Neural cell (in vitro differentiated cells): ENCODE results near the gene HSPB6. TPM values are rescaled to one million over a fixed set of nuclear protein-coding genes. Genes with fewer than 3 reads are reported as not detected.

Experiments used
- H2AFZ ChIP-seq: fragments of 200-600, 300-800 bp; sonication (generic), shearing (Covaris generic); 2 replicates; pipeline ENCODE4 v1.6.0; 2014; ENCODE audit warnings: low read depth, mild to moderate bottlenecking, antibody characterized with exemption, low read length, moderate library complexity
- H3F3A ChIP-seq: fragments of 200-600 bp; shearing (Covaris generic); 2 replicates; pipeline ENCODE4 v1.6.1; 2016; ENCODE audit warnings: mild to moderate bottlenecking, moderate library complexity, mixed read lengths, antibody characterized with exemption, low read length; ENCODE audit not compliant: insufficient read depth, poor library complexity, severe bottlenecking
- H3K27ac ChIP-seq: fragments of 200-600, 300-800 bp; sonication (generic), shearing (Covaris generic); 2 replicates; pipeline ENCODE4 v1.5.1; 2014; ENCODE audit warnings: mild to moderate bottlenecking, low read length, moderate library complexity
- H3K27me3 ChIP-seq: fragments of 300-800, 200-600 bp; sonication (generic), shearing (Covaris generic); 2 replicates; pipeline ENCODE4 v1.6.0; 2014; ENCODE audit warnings: mild to moderate bottlenecking, low read depth, low read length, moderate library complexity; ENCODE audit not compliant: insufficient read depth
- H3K36me3 ChIP-seq: fragments of 300-800, 200-600 bp; sonication (generic), shearing (Covaris generic); 2 replicates; pipeline ENCODE4 v1.5.1; 2014; ENCODE audit warnings: mild to moderate bottlenecking, antibody characterized with exemption, low read length, moderate library complexity; ENCODE audit not compliant: insufficient read depth
- H3K4me2 ChIP-seq: fragments of 300-800, 200-600 bp; sonication (generic), shearing (Covaris generic); 2 replicates; pipeline ENCODE4 v1.6.0; 2014; ENCODE audit warnings: mild to moderate bottlenecking, low read length
- H3K4me3 ChIP-seq: fragments of 300-800, 200-600 bp; sonication (generic), shearing (Covaris generic); 2 replicates; pipeline ENCODE4 v1.5.1; 2014; ENCODE audit warnings: mild to moderate bottlenecking, low read length, moderate library complexity
- H3K79me2 ChIP-seq: fragments of 200-600 bp; shearing (Covaris generic); replicated peaks from 2 replicates; pipeline ENCODE4 v1.6.0; 2014; ENCODE audit warnings: mild to moderate bottlenecking, low read length, moderate library complexity; ENCODE audit not compliant: insufficient read depth
- H3K9ac ChIP-seq: fragments of 300-800, 200-600 bp; sonication (generic), shearing (Covaris generic); 2 replicates; pipeline ENCODE4 v1.6.1; 2016; ENCODE audit warnings: mild to moderate bottlenecking, low read length, mixed read lengths
- H3K9me2 ChIP-seq: fragments of 200-600 bp; shearing (Covaris generic); 2 replicates; pipeline ENCODE4 v1.6.1; 2016; ENCODE audit warnings: mild to moderate bottlenecking, low read length, mixed read lengths; ENCODE audit not compliant: insufficient read depth
- H3K9me3 ChIP-seq: fragments of 200-600, 300-800 bp; sonication (generic), shearing (Covaris generic); 2 replicates; pipeline ENCODE4 v1.6.1; 2016; ENCODE audit warnings: mild to moderate bottlenecking, mixed run types, low read length, moderate library complexity, mixed read lengths
- H4K20me1 ChIP-seq: fragments of 200-600 bp; shearing (Covaris generic); 2 replicates; pipeline ENCODE4 v1.6.1; 2016; ENCODE audit warnings: mild to moderate bottlenecking, mixed run types; ENCODE audit not compliant: insufficient read depth
- EP300 ChIP-seq: fragments of 450-650 bp; conservative IDR thresholded peaks from 2 replicates; pipeline ENCODE4 v1.6.1; 2014; ENCODE audit warnings: antibody characterized with exemption, mild to moderate bottlenecking, moderate library complexity; ENCODE audit not compliant: poor library complexity, severe bottlenecking
- EZH2 ChIP-seq: fragments of 200-600, 300-800 bp; shearing (Covaris generic), sonication (generic); IDR thresholded peaks from 2 replicates; pipeline ENCODE4 v1.6.1; 2014; ENCODE audit warnings: antibody characterized with exemption, low read length, borderline replicate concordance, mild to moderate bottlenecking; ENCODE audit not compliant: insufficient read depth, poor library complexity, severe bottlenecking
- MXI1 ChIP-seq: fragments of 450-650 bp; conservative IDR thresholded peaks from 2 replicates; pipeline ENCODE4 v1.6.1; 2014; ENCODE audit warnings: antibody characterized with exemption, mild to moderate bottlenecking; ENCODE audit not compliant: poor library complexity, severe bottlenecking
- POLR2AphosphoS5 ChIP-seq: IDR thresholded peaks from 2 replicates; pipeline ENCODE4 v1.6.1; 2012
- RAD21 ChIP-seq: fragments of 450-650 bp; conservative IDR thresholded peaks from 2 replicates; pipeline ENCODE4 v1.6.1; 2014; ENCODE audit warnings: antibody characterized with exemption, mild to moderate bottlenecking, moderate library complexity
- REST ChIP-seq: IDR thresholded peaks from 2 replicates; pipeline ENCODE4 v1.6.1; 2012; ENCODE audit warnings: borderline replicate concordance
- SMC3 ChIP-seq: fragments of 450-650 bp; conservative IDR thresholded peaks from 2 replicates; pipeline ENCODE4 v1.6.1; 2014; ENCODE audit warnings: antibody characterized with exemption, mild to moderate bottlenecking, moderate library complexity; ENCODE audit not compliant: poor library complexity
- TAF1 ChIP-seq: IDR thresholded peaks from 2 replicates; pipeline ENCODE4 v1.6.1; 2012; ENCODE audit warnings: low read depth
- polyA plus RNA-seq: library from polyadenylated mRNA; depleted of rRNA; stranded (reverse); fragments of >200 nt; gene quantifications from 2 replicates; pipeline ENCODE4 v1.2.3, GENCODE V29; 2014
- TF ChIP-seq, protein P1 (sequence below): fragments of 450-650 bp; IDR thresholded peaks from 2 replicates; pipeline ENCODE4 v1.5.1; 2014; ENCODE audit warnings: antibody characterized with exemption, mild to moderate bottlenecking, moderate library complexity; ENCODE audit not compliant: poor library complexity, severe bottlenecking

Gene HSPB6
- polyA plus RNA-seq, 1 donor from 2014 or later = not detected

- no peaks in the 10 kb centered on the region for H3K27me3 ChIP-seq
- no peak overlapping the region for H3K4me2 ChIP-seq
- no peak overlapping the region for H2AFZ ChIP-seq
- H3K9ac ChIP-seq = no peak overlapping the region
- H3F3A ChIP-seq = no peaks in the 10 kb centered on the region
- H4K20me1 ChIP-seq = no peaks in the 10 kb centered on the region
- H3K4me3 ChIP-seq = no peak overlapping the region
- TF ChIP-seq, protein P1, sequence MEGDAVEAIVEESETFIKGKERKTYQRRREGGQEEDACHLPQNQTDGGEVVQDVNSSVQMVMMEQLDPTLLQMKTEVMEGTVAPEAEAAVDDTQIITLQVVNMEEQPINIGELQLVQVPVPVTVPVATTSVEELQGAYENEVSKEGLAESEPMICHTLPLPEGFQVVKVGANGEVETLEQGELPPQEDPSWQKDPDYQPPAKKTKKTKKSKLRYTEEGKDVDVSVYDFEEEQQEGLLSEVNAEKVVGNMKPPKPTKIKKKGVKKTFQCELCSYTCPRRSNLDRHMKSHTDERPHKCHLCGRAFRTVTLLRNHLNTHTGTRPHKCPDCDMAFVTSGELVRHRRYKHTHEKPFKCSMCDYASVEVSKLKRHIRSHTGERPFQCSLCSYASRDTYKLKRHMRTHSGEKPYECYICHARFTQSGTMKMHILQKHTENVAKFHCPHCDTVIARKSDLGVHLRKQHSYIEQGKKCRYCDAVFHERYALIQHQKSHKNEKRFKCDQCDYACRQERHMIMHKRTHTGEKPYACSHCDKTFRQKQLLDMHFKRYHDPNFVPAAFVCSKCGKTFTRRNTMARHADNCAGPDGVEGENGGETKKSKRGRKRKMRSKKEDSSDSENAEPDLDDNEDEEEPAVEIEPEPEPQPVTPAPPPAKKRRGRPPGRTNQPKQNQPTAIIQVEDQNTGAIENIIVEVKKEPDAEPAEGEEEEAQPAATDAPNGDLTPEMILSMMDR = no peak
- TF ChIP-seq MXI1 (no peak), SMC3 (no peak), EZH2 (no peak), EP300 (no peak), TAF1 (no peak), REST (no peak), POLR2AphosphoS5 (no peak), RAD21 (no peak)
- no peaks in the 10 kb centered on the region for H3K9me3 ChIP-seq
- H3K9me2 ChIP-seq = no peaks in the 10 kb centered on the region
- H3K27ac ChIP-seq = no peak overlapping the region
- peaks cover 8% of the 10 kb centered on the region for H3K36me3 ChIP-seq
- H3K79me2 ChIP-seq = peaks cover 10% of the 10 kb centered on the region
Observed at GRCh38 chr19:35754370-35755130, 2.3 kb downstream of the HSPB6 start.

DNA sequence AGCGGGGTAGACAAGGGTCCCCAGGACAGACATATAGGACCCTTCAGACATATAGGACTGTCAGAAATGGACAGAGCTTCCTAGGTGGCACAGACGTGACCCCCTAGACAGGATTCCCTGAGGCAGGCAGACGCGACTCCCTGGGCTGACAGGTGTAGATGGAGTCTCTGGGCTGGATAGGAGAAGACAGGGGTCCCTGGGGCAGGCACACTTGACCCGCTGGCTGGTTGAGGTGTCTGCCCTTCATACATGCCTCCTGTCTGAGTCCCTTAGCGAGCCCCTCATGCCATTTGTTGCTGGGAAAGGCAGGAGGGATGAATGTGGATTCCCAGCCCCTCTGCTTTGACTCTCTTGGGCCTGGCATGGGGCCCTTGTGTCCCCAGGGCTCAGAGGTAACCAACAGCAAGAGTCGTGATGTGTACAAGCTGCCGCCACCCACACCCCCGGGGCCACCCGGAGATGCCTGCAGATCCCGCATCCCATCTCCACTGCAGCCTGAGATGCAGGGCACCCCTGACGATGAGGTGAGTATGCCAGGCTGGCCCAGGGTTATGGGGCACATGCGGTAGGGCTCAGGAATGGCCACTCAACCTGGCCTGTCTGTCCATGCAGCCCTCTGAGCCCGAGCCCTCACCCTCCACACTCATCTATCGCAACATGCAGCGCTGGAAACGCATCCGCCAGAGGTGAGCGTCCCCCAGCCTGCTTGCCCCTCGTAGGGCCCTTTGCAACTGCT lies 3.0 kb downstream of the HSPB6 start:
- Histone ChIP-seq H3K79me2 (peaks cover 9% of the 10 kb centered on the region), H3K27ac (no peak overlapping the region), H3K9ac (no peak overlapping the region), H3K27me3 (no peaks in the 10 kb centered on the region), H3F3A (no peaks in the 10 kb centered on the region), H3K4me2 (no peak overlapping the region), H3K9me3 (no peaks in the 10 kb centered on the region), H3K9me2 (no peaks in the 10 kb centered on the region), H2AFZ (no peak overlapping the region), H4K20me1 (no peaks in the 10 kb centered on the region), H3K4me3 (no peak overlapping the region), H3K36me3 (peaks cover 8% of the 10 kb centered on the region)
- TF ChIP-seq REST (no peak), EP300 (no peak), RAD21 (no peak), TAF1 (no peak), POLR2AphosphoS5 (no peak), MXI1 (no peak), SMC3 (no peak), EZH2 (no peak)
- TF ChIP-seq, protein P1 = no peak
